GM18858 (cell line): Measurements from ENCODE around the gene RBFOX2.

ENCODE experiments used
- ATAC-seq: cut with Tn5 transposase; IDR thresholded peaks from one replicate; pipeline ENCODE4 v1.9.1; 2021; ENCODE audit not compliant: unreplicated experiment

RBFOX2 gene

DNA sequence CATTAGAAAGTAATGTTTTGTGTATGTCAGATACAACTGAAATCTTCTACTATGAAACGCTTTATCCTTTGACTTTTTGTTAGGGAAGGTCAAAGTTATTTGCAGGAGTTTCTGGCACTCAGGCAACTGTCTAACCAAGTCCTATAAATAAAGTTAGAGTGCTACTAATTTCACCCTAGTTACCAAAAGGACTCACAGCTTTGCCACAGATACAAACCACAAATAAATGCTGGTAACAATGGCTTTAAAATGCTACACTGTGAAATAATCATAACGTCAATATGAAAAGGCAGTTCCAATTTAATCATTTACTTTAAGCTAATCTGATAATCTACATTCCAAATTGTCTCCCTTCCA is 124.3 kb downstream of the RBFOX2 start:
- no peak for ATAC-seq

DNA sequence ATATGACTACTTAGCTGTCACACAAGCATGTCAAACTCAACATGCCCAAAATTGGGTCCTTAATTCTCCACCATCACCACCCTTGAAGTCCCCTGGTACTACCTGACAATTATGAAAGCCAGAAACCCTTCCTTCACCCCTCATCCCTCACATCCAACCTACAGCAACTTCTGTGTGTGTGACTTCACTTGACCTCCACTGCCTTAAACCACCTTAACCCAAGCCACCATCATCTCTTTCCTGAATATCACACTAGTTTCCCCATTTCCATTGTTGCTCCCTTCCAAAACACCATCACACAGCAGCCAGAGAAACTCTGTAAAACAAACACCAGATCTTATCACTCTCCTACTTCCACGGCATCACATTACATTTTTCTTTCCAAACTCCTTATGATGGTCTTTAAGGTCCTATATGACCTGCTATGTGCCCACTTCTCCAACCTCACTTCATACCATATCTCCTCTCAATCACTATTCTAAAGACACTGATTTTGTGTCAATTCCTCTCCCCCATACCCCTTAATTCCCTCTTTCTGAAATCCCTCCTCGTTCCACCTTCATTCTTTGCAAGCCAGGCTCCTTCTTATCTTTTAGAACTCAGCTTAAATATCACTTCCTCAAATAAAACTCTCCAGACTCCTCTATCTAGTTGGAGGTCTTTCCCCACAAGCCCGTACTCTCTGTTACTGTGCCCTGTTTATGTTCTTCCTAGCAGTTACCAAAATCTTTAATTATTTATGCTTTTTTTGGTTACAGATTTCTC is 124.9 kb downstream of the RBFOX2 start:
- no peak for ATAC-seq

DNA sequence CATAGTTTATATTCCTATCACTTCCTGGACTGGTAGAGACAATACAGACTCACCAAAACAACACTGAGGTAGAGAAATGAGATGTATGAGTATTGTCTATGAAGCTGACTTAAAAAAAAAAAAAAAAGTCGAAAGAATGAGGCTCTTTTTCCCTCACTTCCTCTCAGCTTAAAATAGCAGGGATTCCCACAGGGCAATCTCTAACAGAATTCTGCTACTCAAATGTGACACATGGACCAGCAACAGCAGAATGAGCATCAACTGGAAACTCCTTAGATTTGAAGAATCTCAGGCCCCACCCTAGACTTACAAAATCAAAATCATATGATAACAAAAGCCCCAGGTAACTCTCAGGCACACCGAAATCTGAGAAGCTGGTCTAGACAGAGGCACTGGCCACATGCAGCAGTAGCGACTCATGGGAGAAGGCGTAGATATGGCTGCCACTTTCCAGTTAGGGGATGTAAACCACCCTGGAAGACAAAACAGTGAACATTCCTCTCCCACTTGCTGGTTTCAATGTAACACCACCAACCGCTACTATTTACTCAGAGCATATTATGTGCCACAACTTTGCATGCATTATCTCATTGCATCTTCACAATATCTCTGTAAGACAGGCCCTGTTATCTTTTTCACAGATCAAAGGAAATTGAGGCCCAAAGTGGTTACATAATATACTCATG is 128.0 kb downstream of the RBFOX2 start:
- ATAC-seq: no peak

DNA sequence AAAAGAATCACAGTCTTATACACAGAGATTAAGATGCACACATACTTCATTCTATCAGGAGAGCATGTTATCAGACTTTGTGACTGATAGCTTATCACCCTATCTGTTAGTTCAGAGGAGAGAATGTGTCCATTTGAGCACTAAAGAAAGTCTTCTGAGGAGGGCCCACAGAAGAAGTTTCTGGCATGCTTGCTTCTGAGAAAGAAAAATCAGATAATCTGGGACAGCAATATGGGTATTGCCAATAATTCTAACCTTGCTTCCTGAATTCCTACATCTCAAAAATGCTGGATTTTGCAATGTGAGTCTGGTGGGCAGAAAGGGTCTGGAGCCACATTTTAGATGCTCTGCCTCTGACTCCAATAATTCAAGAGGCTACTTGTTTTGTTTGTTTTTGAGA is 128.9 kb downstream of the RBFOX2 start:
- no peak for ATAC-seq

DNA sequence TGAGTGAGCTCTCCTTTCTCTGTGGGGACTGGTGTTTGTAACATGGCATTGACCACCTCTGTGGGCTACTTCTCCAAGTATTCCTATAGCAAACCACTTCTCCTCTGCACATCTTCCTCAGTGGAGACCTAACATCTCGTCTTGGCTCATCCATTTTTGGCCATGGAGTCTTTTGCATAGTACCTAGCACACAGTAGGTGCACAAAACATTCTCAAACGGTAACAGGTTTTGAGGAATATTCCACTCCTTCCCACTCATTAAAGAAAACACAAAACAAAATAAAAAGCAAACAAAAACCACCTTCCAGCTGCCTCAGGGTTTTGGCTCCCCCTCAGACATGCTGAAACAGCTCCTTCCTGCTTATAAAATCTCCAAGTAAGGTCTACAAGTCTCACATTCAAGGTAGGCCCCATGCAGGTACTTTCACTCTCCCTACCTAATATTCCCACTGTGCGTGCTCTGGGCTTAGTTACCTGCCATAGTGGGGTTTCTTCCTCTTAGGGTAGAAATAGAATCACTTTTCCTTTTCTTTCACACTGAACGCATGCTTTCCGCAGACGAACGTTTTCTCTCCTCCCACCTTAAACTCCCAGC is 132.4 kb downstream of the RBFOX2 start:
- ATAC-seq: no peak

DNA sequence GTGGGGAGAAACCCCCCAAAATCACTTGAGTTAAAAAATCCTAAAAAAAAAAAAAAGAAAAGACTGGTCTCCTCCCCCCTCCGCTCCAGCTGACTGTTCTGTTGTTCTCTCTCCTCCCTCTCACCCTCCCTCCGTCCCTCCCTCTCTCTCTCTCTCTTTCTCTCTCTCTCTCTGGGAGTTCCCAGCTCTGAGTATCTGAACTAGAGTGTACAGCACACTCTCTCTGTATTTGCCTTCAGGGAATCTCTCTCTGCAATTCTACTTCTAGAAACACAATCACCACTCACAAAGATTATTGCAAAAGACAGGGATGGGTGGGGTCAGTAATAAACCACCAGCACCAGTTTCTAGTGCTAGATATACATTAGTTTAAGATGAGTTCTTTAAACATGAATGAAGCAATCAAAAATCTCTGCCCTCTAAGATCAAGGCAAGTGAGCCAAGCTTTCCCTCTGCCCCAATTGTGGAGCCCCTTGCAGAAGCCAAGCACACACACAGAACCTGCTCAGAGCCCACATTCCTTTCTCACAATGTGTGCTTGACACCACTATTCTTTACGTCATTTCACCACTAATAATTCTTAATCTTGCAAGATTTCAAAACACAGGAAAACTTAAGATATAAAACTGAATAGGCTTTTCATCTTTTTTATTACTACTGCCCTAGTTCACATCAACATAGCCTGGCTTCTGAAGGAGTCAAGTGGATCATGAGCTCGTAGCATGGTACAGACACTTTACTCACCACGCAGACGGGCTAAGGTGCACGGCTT is 133.5 kb downstream of the RBFOX2 start:
- ATAC-seq: no peak

DNA sequence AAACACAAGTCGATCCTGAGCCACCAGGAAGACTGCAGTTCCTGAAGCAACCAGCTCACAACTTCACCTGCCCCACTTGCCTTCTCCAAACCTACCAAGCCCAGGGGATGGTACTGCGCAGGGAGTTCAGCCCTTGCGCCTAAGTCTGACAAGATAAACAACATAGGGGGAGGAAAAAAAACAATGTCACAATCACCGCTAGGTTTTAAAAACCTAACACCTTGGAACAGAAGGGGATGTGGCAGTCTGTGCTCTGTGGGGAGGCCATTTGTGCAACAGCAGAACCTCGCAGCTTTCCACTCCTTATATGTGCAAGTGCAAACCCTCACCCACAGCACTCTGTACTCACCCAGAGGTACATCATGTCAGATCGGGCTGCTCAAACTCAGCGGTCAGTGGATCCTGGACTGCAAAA is 134.2 kb downstream of the RBFOX2 start:
- no peak for ATAC-seq

DNA sequence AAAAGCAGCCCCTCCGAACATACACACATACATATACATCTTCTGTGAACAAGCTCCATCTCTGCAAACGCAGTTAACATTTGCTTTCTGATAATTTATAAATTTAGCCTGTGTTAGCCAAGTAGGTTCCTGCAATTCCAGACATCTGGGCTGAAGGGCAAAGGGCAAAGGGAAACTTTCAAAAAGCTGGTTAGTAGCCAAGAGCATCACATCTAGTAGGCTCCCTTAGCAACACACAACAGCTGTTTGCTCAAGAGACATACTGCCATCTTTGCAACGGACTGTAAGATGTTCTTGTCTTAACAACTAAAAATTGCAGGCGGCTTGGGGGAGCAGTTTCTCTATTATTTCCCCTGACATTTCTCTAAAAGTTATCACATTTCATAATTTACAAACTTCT is 134.9 kb downstream of the RBFOX2 start:
- ATAC-seq: no peak

DNA sequence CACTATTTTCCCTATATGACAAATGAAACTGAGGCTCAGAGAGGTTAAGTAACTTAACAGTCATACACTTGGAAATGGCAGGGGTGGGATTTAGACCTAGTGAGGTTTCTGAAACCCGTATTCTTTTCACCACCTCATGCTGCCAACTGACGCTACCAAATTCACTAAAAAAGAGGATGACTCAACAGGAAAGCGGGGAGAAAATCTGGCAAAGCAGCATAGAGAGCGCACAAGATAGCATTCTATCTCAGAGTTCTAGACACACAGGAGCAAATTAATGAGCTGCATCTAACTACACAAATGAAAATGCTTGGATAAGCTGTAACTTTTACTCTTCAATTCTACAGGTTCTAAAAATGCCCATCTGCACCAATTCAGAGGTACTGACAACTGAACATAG is 136.4 kb downstream of the RBFOX2 start:
- ATAC-seq: no peak

DNA sequence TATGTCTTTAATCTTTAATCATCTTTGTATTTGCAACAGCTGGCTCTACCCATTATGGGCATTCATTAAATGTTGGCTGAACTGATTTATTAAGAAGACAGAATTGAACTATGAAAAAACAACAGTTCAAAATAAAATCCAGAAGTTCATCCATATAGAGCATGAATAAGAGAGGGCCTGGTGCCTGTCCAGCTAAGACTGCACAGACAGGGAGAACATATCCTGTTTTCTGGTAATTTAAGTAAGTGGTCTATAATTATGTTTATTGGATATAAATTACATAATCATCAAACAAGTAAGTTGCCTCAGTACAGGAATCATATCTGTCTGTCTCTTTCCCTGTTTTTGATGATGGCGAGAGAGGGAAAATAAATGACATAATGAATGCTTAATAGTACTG is 137.2 kb downstream of the RBFOX2 start:
- no peak for ATAC-seq

DNA sequence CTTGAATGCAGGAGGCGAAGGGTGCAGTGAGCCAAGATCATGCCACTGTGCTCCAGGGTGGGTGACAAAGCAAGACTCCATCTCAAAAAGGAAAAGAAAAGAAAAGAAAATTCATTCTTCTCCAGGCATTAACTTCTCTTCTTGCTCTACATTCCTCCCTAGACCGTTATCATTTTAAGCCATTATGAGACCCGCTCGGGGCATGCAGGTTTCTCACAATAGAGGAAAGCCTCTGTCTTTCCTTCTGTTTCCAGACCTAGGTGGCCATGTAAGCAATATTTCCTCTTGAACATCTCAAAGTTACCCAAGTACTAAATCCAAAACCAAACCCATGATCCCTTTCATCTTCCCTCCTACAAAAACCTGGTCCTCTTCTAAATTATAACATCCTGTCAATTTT is 139.6 kb downstream of the RBFOX2 start:
- ATAC-seq: no peak

DNA sequence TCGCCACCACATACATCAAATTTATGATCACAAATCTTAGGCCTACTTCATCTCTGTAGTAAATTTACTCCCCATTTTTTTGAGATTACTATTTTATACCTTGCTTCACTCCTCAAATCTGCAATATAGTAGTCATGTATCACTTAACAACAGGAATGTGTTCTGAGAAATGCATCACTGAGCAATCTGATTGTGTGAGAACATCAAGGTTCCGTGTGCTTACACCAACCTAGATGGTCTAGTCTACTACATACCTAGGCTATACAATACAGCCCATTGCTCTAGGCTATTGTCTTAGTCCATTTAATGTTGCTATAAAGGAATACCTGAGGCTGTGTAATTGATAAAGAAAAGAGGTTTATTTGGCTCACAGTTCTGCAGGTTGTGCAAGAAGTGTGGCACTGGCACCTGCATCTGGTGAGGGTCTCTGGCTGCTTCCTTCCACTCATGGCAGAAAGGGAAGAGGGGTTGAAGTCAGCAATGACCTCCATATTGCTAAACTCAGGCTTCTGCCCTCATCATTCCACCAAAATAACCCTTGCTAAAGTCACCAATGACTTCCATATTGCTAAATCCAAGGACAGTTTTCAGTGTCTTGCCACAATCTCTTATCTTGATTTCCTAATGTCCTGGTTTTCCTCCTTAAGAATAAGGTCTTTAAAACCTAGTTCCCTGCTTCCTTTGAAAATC is 140.3 kb downstream of the RBFOX2 start:
- ATAC-seq: no peak

DNA sequence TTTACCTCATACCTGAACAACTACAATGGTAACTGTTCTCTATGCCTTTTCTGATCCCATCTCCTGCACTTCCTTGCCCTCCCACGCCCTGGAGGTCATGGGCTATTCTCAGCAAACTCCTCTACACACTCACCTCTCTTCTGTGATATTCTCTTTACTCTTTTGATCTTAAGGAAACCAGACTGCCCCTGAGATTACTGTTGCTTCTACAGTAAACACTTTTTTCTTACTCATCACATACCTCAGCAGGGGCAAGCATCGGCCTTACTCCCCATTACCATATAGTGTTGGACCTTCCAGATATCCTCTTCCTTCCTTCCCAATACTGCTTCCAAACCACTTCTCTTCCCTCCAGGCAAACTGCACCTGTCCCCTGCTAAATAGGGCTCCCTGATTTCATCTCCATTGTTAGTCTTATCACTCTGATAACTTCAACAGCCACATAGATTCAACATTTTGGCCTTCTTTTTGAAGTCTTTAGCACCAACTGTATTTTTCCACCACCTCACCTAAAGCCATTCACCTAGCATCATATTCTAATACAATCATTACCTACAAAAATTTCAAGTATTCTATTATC is 141.2 kb downstream of the RBFOX2 start:
- no peak for ATAC-seq

DNA sequence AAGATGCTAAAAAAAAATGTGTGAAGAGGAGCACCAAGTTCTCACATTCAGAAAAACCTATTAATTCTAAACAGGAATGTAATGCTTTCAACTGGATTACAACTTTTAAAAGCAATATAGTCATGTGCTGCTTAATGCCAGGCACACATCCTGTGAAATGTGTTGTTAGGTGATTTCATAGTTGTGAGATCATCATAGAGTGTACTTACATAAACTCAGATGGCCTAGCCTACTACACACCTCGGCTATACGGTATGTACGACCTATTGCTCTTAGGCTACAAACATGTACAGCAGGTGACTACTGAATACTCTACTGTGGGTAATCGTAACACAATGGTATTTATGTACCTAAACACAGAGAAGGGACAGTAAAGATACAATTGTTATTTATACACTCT is 142.3 kb downstream of the RBFOX2 start:
- no peak for ATAC-seq

DNA sequence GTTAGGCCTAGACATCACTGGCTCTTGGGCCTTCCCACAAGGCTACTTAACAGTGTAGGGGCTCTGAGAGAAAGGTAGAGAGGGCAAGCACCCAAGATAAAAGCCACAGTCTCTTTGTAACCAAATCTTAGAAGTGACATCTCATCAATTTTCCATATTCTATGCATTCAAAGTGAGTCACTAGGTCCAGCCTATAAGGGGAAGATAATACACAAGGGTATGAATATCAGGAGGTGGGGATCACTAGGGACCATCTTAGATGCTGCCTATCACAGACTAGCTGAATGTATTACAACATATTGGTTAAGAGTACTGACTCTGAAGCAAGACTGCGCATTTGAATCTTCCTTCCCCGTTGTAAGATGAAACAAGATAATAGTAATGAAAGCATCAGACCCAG is 144.1 kb downstream of the RBFOX2 start:
- no peak for ATAC-seq

DNA sequence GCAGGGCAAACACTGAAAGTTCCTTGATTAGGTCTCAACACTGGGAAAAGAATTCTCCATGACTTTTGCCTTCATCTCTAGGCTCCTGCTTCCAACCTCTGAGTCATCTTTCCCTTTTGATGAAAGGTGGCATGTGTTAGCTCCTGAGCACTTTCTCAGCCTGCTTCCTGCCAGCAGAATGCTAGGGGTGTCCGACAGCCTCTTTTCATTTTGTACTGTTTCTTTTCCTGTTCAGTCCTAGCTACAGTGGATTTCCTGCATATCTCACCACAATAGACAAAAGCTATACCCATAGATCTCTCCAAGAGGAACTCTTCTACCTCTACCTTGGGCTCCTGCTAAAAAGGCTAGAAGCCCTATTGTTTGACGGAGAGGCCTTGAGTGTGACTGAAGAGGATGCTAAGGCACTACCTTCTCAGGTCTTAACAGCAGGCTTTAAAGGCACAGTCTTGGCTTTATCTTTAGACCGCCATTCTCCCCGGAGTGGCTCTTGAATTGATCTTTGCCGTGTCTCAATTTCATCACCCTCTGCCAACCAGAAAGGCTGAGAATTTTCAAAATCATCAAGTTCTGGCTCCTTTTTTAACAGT is 145.5 kb downstream of the RBFOX2 start:
- ATAC-seq: no peak

DNA sequence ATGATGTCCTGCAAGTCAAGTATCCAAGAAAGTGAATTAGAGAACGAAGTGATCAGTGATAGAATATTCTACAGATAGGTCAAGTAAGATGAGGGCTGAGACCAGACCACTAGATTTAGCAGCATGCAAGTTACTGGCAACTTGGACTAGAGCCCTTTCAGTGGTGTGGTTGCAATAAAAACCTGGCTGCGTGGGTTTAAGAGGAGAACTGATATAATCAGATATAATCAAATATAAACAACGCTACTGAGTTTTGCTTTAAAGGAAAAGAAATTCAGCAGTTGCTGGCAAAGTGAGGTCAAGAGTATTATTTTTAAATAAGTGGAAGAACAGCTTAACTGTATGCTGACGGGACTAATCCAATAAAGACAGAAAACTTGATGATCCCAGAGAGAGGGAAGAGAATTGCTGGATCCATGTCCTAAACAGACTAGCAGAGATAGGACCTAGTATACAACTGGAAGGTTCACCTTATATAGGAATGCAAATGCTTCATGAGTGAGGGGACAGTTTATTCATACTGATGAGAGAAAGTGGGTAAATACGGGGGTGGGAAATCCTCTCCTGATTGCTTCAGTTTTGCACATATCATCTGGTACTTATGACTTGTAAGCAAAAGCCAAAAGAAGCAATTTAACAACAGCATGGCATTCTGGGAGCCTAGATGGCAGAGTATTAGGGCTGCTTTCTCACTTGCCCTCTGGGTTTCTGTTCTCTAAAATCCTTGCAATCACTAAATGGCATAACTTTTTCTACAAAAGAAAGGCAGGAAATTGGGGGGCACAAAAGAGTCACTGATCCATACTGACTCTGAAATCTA is 146.2 kb downstream of the RBFOX2 start:
- no peak for ATAC-seq

DNA sequence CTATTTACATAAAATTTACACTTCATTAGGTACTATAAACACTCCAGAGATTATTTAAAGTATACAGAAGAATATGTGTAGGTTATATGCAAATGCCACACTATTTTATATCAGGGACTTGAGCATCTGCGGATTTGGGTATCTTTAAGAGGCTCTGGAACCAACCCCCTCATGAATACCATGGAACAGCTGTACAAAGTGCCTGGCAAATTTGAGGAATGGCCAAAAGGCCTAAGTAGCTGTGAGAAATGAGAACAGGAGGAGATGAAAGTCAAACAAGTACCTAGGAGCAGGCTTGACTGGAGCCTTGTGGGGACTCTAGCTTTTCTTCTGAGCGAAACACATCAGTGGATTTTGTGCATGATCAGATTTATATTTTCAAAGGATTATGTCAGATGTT is 149.3 kb downstream of the RBFOX2 start:
- ATAC-seq: no peak

DNA sequence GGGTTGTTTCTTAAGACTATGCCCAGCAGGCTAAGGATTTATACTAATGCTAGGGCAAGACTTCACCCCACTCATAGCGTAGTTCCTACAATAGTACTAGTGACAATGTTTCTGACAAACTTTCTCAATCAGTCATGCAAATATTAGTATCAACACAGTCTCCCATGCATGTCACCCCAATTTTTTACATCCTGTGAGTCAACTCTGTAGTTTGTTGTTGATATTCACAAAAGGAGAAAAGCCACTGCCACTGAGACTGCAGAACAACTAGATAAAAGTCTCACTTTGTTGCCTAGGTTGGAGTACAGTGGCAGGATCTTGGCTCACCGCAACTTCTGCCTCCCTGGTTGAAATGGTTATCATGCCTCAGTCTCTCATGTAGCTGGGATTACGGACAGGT is 155.2 kb downstream of the RBFOX2 start:
- ATAC-seq: no peak

DNA sequence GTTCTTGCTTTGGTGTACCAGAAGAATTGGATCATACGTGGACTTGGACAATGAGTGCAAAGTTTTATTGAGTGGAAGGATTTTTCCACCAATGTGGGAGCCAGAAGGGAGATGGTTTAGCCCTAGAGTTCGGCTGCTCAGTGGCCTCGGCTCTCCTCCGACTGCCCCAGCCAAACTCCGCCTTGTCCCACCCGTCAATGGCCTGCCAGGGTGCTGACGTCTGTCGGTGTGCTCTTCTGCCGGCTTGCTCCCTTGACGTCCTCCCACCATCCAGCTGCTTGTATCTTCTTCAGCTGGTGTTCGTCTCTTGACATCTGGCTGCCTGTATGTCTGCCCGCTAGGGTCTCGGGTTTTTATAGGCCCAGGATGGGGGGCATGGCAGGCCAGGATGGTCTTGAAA is 156.2 kb downstream of the RBFOX2 start:
- no peak for ATAC-seq
